Measurements from ENCODE around the gene SLC23A2.

DNA sequence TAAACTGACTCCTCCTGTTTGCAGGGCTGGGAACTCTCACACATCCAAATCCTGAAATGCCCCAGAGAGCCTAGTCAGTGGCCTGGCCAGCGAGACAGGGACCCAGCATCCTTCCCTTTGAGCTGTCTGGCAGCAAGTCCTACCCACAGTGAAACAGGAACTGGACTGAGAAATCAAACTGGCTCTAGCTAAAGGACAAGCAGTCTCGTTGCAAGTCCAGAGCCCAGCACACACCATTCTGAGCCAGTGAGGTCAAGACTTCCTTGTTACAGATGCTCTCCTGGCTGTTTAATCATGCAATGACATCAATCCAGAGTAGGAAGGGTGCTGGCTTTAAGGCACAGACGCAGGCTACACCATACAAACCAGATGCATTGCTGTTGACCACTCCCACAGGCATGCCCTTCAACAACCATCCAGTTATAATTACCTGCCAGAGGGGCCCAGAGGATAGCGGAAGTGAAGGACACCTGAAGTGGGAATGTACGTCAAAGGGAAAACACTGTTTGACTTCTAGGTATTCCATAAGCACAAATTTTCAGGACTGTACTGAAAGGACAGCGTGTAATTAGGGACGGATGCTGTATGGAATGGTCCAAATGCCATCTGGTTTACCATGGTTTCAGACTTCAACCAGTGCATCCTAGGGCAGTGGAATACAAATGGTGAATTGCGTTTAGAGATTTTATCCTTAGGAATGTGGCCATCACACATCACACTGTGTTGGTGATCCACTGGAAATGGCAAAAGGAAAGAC lies 114.4 kb downstream of the SLC23A2 start:
- TF ChIP-seq, protein P1, sequence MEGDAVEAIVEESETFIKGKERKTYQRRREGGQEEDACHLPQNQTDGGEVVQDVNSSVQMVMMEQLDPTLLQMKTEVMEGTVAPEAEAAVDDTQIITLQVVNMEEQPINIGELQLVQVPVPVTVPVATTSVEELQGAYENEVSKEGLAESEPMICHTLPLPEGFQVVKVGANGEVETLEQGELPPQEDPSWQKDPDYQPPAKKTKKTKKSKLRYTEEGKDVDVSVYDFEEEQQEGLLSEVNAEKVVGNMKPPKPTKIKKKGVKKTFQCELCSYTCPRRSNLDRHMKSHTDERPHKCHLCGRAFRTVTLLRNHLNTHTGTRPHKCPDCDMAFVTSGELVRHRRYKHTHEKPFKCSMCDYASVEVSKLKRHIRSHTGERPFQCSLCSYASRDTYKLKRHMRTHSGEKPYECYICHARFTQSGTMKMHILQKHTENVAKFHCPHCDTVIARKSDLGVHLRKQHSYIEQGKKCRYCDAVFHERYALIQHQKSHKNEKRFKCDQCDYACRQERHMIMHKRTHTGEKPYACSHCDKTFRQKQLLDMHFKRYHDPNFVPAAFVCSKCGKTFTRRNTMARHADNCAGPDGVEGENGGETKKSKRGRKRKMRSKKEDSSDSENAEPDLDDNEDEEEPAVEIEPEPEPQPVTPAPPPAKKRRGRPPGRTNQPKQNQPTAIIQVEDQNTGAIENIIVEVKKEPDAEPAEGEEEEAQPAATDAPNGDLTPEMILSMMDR (IDR thresholded peaks at IDR 0.05): no peak
- TF ChIP-seq POLR2AphosphoS5 (IDR thresholded peaks at IDR 0.05): no peak
